HG03175 (cell line): Measurements from ENCODE around the gene MKLN1.
"Not testable (repeated sequence)": the region's sequence is repeated elsewhere in the genome, so short reads cannot be mapped to it uniquely, and the experiment has no call there.

ENCODE experiments used
- ATAC-seq: cut with Tn5 transposase; IDR thresholded peaks from one replicate; pipeline ENCODE4 v1.9.1; 2021; ENCODE audit warnings: mild to moderate bottlenecking, moderate library complexity; ENCODE audit not compliant: unreplicated experiment

Gene MKLN1

DNA sequence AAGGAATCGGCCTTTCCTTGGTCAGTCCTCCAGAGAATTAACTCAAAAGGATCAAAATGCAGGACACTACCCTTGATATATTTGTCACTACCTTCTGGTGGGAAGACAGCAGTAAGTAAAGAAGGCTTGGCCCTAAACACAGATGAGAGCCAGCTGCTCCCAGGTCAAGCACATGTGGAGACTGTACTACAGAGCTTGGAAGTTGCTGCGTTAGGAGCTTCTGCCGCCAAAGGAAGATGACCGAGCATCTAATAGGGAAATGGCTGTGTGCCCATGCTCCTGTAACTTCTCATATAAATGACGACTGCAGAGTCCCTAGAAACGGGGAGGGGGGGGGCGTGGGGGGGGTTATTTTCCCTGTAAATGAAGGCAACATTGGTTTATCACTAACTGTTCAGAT is 169.8 kb downstream of the MKLN1 start:
- ATAC-seq, result no peak

DNA sequence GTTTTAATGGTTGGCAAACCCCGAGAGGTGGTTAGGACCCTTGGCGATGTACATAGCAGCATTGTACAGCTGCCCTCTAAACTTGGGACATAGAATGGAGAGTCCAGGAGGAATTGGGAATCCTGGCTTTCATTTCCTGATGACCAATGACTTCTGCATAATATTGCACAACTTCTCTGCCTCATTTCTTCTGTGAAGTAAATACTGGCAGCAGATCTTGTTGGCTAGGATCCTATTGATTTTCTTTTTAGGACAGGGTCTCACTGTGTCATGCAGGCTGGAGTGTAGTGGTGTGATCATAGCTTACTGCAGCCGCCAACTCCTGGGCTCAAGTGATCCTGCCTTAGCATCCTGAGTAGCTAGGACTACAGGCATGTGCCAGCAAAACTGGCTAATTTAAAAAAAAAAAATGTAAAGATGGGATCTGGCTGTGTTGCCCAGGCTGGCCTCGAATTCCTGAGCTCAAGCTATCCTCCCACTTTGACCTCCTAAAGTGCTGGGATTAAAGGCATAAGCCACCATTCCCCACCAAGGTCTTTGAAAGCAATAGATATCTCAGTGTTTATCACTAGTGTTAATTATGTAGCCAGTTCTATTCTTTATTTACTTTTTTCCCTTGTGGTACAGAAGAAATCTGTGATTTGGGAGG is 170.7 kb downstream of the MKLN1 start:
- no peak for ATAC-seq

DNA sequence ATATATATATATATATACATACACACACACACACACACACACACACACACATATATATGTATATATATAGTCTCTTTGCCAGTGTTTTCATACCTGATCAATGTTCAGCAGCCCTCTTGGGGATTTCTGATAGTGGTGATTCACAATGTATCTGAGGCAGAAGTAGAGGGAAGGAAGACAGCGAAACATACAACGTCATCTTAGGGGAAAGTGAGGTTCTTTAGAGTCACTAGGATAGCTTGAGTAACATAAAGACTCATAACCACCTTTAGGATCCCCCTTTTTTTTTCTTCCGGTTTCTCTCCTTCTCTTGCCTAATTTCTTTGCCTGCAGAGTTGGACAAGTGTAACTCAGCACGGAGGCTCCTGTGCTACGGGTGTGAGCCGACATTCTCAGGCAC is 172.1 kb downstream of the MKLN1 start:
- ATAC-seq, result no peak

DNA sequence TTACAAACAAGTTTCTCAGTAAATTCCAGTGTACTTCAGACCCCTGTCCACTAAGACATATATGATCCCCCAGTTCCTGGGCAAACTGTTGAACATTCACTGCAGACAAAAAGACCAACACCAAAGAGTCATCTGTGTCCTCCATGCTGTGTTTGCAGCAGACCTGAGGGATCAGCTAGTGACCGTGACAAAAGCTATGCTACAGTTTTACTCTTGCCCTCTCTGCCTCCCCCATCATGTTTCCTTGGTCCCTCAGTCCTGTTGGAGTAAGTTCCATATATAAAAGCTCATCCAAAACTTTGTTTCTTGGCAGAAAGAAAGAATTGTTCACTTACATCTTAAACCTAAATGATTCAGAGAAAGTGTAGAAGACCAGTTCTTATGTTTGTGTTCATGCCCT is 172.7 kb downstream of the MKLN1 start:
- no peak for ATAC-seq

DNA sequence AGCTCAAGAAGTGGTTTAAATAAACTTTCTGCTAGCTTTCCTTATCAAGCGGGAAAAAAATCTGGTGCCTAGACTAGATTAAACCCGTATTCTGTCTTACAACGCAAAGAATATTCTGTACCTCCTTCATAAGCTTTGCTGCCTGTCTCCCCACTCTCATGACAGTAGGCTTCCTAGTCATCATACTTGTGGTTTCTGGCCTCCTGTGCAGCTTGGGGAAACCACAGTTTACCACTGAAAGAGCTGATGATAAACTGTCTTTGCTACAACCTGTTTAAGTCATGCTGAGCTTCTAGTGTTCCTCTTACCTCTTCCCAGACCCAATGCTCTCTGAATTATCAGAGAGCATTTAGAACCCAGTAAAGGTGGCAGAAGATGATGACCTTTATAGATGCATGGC is 173.7 kb downstream of the MKLN1 start:
- peak; percentile 77 for ATAC-seq

DNA sequence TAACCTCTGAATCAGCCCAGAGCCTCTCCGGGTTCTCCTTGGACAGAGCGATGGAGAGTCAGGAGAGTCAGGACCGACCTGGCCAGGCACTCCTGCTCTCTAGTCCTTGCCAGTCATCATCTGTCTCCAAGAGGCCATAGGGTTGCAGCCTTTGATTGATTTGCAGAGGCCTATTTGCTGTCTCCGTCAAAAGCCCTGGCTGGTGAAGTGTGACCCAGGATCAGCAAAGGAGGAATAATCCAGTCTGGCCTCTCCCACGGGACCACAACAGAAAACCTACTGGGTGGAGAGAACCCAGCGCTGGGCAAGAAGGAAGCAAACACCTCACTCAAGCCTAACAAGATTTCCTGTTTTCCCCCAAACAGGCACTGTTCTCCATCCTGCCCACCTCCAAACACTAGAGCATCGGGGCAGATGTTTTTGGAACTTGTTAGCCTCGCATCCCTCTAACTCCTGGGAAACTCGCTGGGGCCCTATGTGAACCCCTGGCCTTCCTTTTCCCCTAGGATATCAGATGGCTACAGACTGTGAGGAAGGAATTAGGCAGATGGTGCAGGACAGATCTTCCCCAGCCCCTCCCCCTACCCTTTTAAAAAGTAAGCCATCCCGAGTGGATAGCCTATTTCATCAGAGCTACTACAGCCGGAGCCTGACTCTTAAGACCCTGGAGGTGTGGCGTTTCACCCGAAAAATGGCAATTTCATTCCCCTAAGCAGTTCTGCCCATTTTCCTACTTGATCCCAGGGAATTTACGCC is 174.4 kb downstream of the MKLN1 start:
- ATAC-seq, result no peak

DNA sequence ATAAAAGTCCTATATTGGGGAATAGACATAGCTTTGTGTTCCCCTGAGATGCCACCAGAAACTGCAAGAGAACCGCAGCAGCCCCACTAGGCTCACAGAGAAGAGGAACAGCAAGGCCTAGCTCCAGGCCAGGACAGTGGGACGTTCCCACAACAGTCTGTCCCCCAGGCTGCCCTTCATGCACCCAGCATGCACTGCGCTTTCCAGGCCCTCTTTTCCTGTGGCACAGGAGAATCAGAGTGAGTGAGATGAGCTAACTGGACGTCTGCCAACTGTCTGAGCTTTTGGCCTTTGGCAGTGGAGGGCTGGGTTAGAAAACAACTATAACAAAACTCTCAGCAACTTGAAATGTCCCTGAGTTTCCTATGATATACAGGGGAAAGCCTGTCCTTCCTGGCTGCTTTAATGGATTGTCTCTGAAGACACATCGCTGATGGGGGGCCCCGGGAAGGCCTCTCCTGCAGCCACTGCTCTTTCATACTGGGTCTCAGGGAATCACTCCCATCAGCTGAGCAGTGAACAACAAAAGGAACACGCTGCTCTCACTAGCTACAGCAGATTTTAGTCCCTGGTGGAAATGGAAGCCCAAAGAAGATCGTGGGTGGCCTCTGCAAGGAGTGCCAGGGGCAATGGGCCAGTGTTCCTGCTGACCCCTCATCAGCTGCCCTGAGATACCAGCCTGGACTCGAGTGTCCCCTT is 175.3 kb downstream of the MKLN1 start:
- no peak for ATAC-seq

DNA sequence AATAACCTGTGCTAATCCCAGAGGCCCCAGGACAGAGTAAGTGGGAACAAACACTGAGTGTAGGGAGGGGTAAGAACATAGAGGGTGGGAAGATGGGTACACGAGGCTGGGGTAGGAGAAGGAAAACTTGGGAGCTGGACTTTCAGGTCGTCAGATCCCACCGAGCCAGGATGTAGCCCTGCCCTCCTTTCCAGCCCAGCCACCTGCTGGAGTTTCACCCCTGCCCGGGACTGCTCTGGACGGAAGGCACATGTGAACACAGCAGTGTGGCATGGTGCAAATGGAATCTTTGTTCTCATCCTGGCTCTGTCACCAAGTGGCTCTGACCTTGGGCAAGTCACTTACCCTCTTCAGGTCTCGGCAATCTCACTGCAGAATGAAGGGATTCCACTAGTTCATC is 176.0 kb downstream of the MKLN1 start:
- no peak for ATAC-seq

DNA sequence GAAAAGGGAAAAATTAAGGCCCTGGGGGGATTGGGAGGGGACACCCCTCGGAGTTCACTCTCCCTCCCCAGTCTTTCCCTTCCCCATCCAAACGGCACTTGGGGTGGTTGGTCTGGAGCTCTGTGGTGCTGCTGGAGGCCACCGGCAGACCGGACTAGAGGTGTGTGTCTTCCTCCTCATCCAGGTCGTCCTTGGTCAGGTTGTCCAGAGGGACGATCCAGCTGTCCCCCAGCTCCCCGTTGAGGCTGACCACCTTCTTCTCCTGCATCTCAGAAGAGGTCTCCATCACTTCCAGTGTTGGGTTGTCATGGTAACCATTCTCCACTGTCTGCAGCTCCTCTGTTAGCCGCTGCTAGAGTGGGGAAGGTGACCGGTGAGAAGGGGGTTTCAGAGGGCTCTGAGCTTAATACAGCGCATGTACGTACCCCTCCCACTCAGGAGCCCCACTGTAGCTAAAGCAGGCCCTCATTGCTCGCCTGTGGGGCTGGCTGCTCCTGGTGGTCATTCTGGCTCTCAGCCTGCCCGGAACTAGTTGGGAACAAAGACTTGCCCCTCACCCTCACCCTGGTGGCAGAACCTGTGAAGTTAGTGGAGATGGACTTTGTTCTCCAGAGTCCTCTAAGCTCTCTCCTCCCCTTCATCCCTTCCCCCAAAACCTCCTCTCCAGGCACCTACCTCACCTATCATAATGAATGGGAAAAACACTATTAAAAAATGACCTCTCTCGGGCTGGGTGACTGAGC is 176.7 kb downstream of the MKLN1 start:
- no peak for ATAC-seq

DNA sequence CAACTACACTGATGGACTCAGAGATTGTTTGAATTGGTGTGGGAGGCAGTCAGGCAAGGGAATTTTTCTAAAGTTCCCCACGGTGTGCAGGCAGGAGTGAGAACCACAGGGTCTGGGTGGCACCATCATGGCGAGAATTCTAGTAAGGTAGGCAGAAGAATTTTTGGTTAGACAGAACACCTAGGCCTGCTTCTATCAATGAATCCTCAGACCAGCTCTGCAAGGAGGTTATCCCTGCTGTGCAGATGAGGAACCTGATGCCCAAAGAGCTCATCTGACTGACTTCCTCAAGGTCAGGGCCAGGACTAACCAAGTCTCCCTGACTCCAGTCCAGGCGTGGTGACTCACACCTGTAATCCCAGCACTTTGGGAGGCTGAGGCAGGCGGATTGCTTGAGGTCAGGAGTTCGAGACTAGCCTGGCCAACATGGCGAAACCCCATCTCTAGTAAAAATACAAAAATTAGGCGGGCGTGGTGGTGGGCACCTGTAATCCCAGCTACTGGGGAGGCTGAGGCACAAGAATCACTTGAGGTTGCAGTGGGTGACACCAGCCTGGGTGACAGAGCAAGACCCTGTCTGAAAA is 177.5 kb downstream of the MKLN1 start:
- not testable (repeated sequence) for ATAC-seq

DNA sequence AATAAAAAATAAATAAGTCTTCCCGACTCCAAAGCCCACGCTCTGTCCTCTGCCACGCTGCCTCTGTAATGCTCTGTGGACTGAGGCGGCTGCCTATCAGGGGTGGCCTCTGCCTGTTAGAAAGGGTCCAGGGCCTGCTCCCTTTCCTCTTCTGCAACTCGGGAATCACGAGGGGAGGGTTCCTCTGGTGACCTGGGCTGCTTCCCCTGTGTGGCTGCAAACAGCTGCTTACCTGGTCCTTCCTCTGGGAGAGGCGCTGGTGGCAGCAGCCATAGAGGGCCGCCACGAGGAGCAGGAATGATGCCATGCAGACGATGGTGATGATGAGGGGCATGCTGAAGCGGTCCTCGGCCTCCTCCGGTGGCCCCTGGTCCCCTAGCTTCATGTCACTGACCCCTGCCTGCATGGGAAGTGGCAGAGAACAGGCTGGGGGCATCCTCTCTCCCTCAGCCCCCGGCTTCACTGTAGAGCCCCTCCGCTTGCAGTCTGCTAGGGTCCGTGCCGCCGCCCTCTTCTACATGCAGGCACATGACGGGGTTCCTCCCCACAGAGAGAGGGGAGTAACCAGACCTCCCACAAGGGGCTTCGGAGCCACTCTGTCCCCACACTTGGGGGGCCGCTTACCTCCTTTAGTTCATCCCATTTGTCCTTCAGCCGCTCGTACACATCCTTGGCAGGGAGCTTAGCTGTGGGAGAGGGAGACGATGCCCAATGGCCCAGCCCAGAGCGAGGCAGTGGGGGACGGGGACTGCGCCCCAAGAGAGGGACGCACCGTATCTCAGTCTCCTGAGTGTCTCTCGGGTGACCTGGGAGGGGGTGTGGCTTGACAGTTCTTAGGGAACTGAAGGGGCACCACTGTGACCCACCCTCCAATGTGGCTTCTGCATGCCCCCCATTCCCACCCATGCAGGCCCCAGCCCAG is 178.2 kb downstream of the MKLN1 start:
- ATAC-seq, result no peak

DNA sequence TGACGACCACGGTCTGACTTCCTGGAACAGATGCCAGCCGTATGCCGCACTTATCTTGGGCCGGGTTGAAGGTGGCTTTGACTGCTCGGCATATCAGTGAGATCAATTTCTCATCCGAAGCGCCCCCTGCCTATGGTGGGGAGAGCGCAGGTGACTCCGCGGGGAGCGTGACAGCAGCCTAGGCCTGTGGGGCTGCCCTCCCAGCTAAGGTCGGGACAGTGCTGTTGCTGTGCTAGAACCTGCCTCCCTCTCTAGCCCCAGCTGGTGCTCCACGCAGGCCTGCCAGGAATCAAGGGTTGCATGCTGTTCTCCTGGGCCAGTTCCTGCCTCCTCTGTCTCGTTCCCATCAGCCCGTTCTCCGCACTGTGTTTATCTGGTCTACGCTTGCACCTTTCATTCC is 178.9 kb downstream of the MKLN1 start:
- no peak for ATAC-seq

DNA sequence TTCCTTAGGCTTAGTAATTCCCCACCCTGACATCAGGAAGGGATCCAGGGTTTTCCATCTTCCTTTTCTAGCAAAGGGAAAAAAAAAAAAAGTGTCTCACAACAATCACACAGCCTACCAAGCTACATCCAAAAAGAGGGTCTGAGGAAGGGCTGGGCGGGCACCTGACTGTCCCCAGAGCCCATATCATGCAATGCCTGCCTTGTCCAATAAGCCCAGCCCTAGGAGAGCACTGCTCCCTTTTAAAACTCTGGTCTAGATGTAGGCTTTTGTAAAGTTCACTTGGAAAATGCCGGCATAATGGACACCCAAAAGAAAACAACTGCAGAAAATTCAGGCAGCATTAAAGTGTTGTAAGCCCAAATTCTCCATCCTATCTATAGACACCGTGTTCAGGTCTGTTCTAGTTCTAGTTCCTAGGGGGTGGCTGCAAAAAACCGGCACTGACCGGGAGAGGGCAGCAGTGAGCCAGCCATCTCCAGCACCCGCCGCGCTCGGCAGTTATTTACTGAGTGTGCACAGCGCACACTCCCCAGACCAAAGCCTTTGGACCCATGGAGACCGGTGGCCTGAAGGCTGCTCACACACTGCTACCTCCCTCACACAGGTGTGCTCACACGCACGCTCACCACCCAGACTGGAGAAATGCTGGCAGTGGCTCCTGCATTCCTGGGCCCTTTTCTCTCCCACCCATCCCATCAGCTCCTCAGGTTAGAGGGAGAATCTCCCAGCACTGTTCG is 180.1 kb downstream of the MKLN1 start:
- peak; percentile 80 for ATAC-seq

DNA sequence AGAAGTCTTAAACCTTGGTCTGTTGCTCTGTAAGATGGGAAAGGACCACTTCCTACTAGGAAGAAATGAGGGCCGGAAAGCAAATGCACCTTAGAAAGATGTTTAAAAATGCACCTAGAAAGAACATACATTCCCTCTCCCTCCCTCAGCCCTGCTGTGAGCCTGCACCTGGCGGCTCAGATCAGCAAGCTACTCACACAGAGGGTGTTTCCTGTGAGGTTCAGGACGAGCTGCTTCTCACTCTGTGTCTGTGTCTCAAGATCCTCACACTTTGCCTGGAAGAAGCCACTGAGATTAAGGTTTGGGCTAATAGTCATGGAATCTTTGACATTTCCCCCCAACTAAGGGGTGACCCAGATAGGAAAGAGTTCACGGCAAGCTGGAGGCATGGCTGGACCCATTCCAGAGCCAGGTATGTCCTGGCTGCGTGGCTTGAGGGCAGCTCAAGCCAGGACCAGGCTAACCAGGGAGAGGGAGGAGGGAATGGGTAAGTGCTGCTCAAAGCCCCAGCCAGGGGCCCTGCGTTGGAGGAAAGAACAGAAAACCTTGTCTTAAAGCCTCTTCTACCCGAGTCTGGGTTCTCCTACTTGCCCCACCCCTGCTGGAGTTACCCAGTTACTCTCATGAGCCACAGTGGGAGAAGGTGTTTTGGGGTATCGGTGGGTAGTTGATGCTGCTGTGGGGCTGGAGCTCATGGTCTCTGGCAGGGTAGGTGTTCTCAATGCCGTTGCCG is 181.2 kb downstream of the MKLN1 start:
- ATAC-seq, result no peak

DNA sequence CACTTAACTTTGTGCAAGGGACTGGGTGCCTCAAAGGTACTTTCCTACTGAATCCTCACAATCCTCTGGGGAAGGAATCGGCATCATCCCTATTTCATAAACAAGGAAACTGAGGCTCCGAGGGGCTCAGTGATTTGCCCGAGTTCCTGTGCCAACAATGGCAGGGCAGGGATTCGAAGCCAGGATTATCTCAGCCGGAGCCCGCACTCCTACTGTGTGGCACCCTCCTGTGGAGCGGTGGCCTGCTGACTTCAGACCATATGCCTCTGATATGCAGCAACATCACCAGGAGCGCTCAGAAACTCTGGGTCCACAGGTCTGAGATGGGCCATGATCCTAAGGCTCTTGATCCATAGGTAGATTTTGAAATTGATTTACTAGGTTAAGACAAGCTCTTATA is 182.1 kb downstream of the MKLN1 start:
- no peak for ATAC-seq

DNA sequence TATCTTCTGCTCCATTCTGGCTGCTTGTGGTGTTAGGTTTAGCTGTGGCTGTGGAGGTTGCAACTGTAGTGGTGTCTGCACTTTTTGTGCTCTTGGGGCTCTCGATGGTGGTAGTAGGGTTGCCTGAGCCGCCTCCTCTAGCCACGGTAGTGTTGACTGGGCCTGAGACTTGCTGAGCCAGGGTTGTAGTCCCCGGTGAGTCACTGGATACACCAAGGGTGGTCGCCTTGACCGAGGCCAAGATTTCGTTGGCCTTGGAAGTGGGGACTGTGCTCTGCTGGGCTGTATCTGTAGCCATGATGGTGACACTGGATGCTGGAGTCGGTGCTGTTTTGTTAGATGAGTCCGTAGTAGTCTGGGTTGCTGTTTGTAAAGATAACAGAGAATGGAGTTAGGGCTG is 183.4 kb downstream of the MKLN1 start:
- no peak for ATAC-seq

DNA sequence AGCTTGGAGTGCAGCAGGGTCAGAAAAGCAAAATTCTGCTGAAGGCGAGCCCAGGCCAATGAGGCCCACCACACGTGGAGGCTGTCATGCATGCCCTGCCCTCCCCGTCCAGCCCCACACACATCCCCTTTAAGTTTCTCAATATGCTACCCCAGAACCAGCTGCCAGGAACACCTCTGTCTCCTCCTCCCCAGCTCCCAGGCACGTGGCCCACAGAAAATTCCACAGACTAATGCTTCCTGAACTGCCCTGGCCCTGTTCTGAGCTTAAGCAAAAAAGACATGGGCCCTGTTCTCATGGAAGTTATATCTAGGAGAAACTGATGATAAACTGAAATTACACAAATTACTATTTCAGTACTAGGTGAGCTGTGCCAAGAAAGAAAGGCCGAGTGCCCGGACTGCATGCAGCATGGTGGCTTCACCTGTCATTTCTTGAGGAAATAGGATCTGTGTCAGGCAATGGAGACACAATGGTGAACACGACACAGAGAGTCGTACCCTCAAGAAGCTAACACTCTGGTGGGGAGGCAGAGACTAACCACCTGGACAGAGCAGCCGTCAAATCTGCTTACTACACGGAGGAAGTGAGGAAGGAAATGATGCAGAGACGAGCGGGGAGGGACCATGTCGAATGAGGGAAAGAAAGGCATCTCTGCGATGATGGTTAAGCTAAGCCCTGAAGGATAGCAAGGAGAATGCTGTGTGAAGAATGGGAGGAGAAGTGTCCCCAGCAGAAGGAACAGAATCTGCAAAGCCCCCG is 184.3 kb downstream of the MKLN1 start:
- no peak for ATAC-seq
